ENCODE measurements around the gene CDKN1A.

- TF ChIP-seq POLR2A (IDR thresholded peaks at IDR 0.05; ENCODE audit: extremely low read depth, insufficient read length): no peak
- no peak for TF ChIP-seq CTCF (IDR thresholded peaks at IDR 0.05; ENCODE audit: low read depth, low read length)
- TF ChIP-seq MYC (IDR thresholded peaks at IDR 0.05; ENCODE audit: low read depth, low read length): no peak
- no peak for TF ChIP-seq MAX (IDR thresholded peaks at IDR 0.05; ENCODE audit: low read depth, low read length)
These were observed 39.9 kb upstream of the CDKN1A start for GRCh38 chr6:36638579-36638978.
